SK-N-SH (cell line): Measurements from ENCODE around the gene RPL18. TPM values are rescaled to one million over a fixed set of nuclear protein-coding genes. Genes with fewer than 3 reads are reported as not detected.

Experiments
- CTCF ChIA-PET: fragments of 300-600, 350-600 bp; formaldehyde crosslinking; extraction: SDS; loops from one replicate; lab custom pipeline; 2021; lab: Yijun Ruan, JAX
- POLR2A ChIA-PET: fragments of 350-600 bp; sonication (Branson Sonifier 250); formaldehyde crosslinking; extraction: SDS; loops from one replicate; lab custom pipeline; 2020; ENCODE audit warnings: antibody characterized with exemption, inconsistent platforms; lab: Yijun Ruan, JAX
- DNase-seq: peaks from one replicate; pipeline ENCODE4 v3.0.0; 2012
- H2AFZ ChIP-seq: fragments of 200-600 bp; sonication (generic); 2 replicates; pipeline ENCODE4 v1.8.1; 2016; ENCODE audit warnings: antibody characterized with exemption, mild to moderate bottlenecking, low read depth
- H3F3A ChIP-seq: fragments of 200-600 bp; sonication (generic); replicated peaks from 2 replicates; pipeline ENCODE3; 2016; ENCODE audit warnings: antibody characterized with exemption, mild to moderate bottlenecking; ENCODE audit not compliant: insufficient read depth
- H3K27ac ChIP-seq, 2 experiments: fragments of 200-500 bp in 1 of 2; fragments of 200-600 bp in 1 of 2; sonication (Bioruptor generic) in 1 of 2; sonication (generic), shearing (Covaris generic) in 1 of 2; 2 replicates each; pipeline versions ENCODE4 v1.5.1 to v1.6.1; 2014 to 2016; ENCODE audit warnings: low read depth in 2 of 2, inconsistent platforms in 1 of 2, low read length in 1 of 2, mild to moderate bottlenecking in 1 of 2, mixed read lengths in 1 of 2
- H3K27me3 ChIP-seq: fragments of 200-600 bp; sonication (generic), shearing (Covaris generic); 2 replicates; pipeline ENCODE4 v1.6.1; 2016; ENCODE audit warnings: mixed run types; ENCODE audit not compliant: insufficient read depth
- H3K36me3 ChIP-seq, 2 experiments: fragments of 200-500 bp in 1 of 2; fragments of 200-600 bp in 1 of 2; sonication (Bioruptor generic) in 1 of 2; sonication (generic) in 1 of 2; replicated peaks in 1 of 2; 2 replicates each; pipeline versions ENCODE3 to v1.5.1; 2014 to 2016; ENCODE audit warnings: low read length in 1 of 2, mild to moderate bottlenecking in 1 of 2; ENCODE audit not compliant: insufficient read depth in 2 of 2, control insufficient read depth in 1 of 2
- H3K4me1 ChIP-seq, 2 experiments: fragments of 200-500 bp in 1 of 2; fragments of 200-600 bp in 1 of 2; sonication (Bioruptor generic) in 1 of 2; sonication (generic), shearing (Covaris generic) in 1 of 2; 2 replicates each; pipeline versions ENCODE4 v1.5.1 to v1.6.1; 2014 to 2016; ENCODE audit warnings: low read depth in 1 of 2, low read length in 1 of 2, mixed run types in 1 of 2; ENCODE audit not compliant: insufficient read depth in 2 of 2, control insufficient read depth in 1 of 2
- H3K4me2 ChIP-seq: fragments of 200-600 bp; sonication (generic), shearing (Covaris generic); 2 replicates; pipeline ENCODE4 v1.6.1; 2017; ENCODE audit warnings: mixed run types
- H3K4me3 ChIP-seq, 2 experiments: fragments of 200-500 bp in 1 of 2; fragments of 200-600 bp in 1 of 2; sonication (Bioruptor generic) in 1 of 2; sonication (generic), shearing (Covaris generic) in 1 of 2; 2 replicates each; pipeline versions ENCODE4 v1.5.1 to v1.8.1; 2014 to 2016; ENCODE audit warnings: low read depth in 2 of 2, inconsistent platforms in 1 of 2, low read length in 1 of 2, mild to moderate bottlenecking in 1 of 2, mixed read lengths in 1 of 2, moderate library complexity in 1 of 2
- H3K79me2 ChIP-seq: fragments of 200-600 bp; sonication (generic); 2 replicates; pipeline ENCODE4 v1.8.1; 2017; ENCODE audit warnings: mild to moderate bottlenecking; ENCODE audit not compliant: insufficient read depth
- H3K9ac ChIP-seq: fragments of 200-600 bp; sonication (generic); 2 replicates; pipeline ENCODE4 v1.6.1; 2017; ENCODE audit warnings: mixed run types
- H3K9me2 ChIP-seq: fragments of 200-600 bp; sonication (generic); 2 replicates; pipeline ENCODE4 v1.6.1; 2017; ENCODE audit warnings: mixed run types
- H3K9me3 ChIP-seq: fragments of 200-600 bp; sonication (generic); 2 replicates; pipeline ENCODE4 v1.6.1; 2017; ENCODE audit warnings: mixed run types, mild to moderate bottlenecking, moderate library complexity
- H4K20me1 ChIP-seq: fragments of 200-600 bp; sonication (generic); 2 replicates; pipeline ENCODE4 v1.6.1; 2017; ENCODE audit warnings: mild to moderate bottlenecking, mixed run types; ENCODE audit not compliant: insufficient read depth
- FOXJ3 ChIP-seq: sonication (generic); formaldehyde crosslinking; IDR thresholded peaks from 2 replicates; pipeline ENCODE4 v1.5.1; 2020; ENCODE audit warnings: mild to moderate bottlenecking, missing genetic modification reagents
- GATA2 ChIP-seq: sonication (generic); formaldehyde crosslinking; IDR thresholded peaks from 2 replicates; pipeline ENCODE4 v1.5.0; 2020; ENCODE audit warnings: mild to moderate bottlenecking, missing genetic modification reagents
- JUND ChIP-seq: IDR thresholded peaks from 2 replicates; pipeline ENCODE4 v1.4.0; 2012
- MEF2A ChIP-seq: IDR thresholded peaks from 2 replicates; pipeline ENCODE4 v1.4.0; 2012; ENCODE audit warnings: low read depth, borderline replicate concordance
- NFIC ChIP-seq: IDR thresholded peaks from 2 replicates; pipeline ENCODE4 v1.4.0; 2012; ENCODE audit warnings: borderline replicate concordance
- NRF1 ChIP-seq: IDR thresholded peaks from 2 replicates; pipeline ENCODE4 v1.6.1; 2012; ENCODE audit warnings: low read depth, mild to moderate bottlenecking, low read length
- POLR2AphosphoS5 ChIP-seq: IDR thresholded peaks from 2 replicates; pipeline ENCODE4 v1.6.1; 2012; ENCODE audit warnings: low read depth, low read length
- RFX5 ChIP-seq: IDR thresholded peaks from 2 replicates; pipeline ENCODE4 v1.6.1; 2012; ENCODE audit warnings: mild to moderate bottlenecking, improper control_type of control experiment, low read length
- RXRA ChIP-seq: IDR thresholded peaks from 2 replicates; pipeline ENCODE4 v1.4.0; 2012; ENCODE audit warnings: low read depth, mild to moderate bottlenecking, borderline replicate concordance
- SIN3A ChIP-seq: IDR thresholded peaks from 2 replicates; pipeline ENCODE4 v1.6.1; 2012; ENCODE audit warnings: low read depth, mild to moderate bottlenecking, low read length, moderate library complexity, borderline replicate concordance
- YY1 ChIP-seq: IDR thresholded peaks from 2 replicates; pipeline ENCODE4 v1.4.0; 2012; ENCODE audit warnings: low read depth, mild to moderate bottlenecking
- WGBS: methylation state at CpG from one replicate; pipeline ENCODE4 v1.1.6; 2017; ENCODE audit warnings: low lambda C conversion rate; 5-methylcytosine and 5-hydroxymethylcytosine counted together
- polyA plus RNA-seq, 3 experiments: library from polyadenylated mRNA; depleted of rRNA; stranded (reverse); fragments of >200 nt; gene quantifications; 2 replicates each; pipeline ENCODE4 v1.2.3, GENCODE V29; 2012
- TF ChIP-seq, protein P1 (sequence below): fragments of 200-600 bp; sonication (generic); IDR thresholded peaks from 2 replicates; pipeline ENCODE4 v1.6.1; 2017; ENCODE audit warnings: antibody characterized with exemption, mild to moderate bottlenecking, moderate library complexity
- TF ChIP-seq, protein P2 (sequence below): IDR thresholded peaks from 2 replicates; pipeline ENCODE4 v1.4.0; 2012; ENCODE audit warnings: low read depth, borderline replicate concordance
- TF ChIP-seq, protein P3 (sequence below): IDR thresholded peaks from 2 replicates; pipeline ENCODE4 v1.4.0; 2012; ENCODE audit warnings: low read depth, borderline replicate concordance

The RPL18 gene
- polyA plus RNA-seq, 1 of the 3 experiments (the other 2 are of a cell fraction) = 2,225 TPM

DNA sequence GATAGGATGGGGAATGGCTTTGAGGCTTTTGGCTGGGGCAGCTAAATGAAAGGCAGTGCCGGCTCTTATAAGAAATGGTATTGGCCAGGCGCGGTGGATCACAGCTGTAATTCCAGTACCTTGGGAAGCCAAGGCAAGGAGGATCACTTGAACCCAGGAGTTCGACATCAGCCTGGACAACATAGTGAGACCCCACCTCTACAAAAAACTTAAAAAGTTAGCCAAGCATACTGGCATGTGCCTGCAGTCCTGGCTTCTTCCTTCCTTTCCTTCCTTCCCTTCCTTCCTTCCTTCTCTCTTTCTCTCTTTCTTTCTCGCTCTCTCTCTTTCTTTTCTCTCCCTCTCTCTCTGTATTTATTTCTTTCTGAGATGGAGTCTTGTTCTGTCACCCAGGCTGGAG, 23.9 kb upstream of the RPL18 start:
- TF ChIP-seq GATA2 (CRISPR knock-in tag) = no peak
- TF ChIP-seq JUND = no peak
- TF ChIP-seq MEF2A = no peak
- no peak for TF ChIP-seq RXRA
- TF ChIP-seq, protein P1, sequence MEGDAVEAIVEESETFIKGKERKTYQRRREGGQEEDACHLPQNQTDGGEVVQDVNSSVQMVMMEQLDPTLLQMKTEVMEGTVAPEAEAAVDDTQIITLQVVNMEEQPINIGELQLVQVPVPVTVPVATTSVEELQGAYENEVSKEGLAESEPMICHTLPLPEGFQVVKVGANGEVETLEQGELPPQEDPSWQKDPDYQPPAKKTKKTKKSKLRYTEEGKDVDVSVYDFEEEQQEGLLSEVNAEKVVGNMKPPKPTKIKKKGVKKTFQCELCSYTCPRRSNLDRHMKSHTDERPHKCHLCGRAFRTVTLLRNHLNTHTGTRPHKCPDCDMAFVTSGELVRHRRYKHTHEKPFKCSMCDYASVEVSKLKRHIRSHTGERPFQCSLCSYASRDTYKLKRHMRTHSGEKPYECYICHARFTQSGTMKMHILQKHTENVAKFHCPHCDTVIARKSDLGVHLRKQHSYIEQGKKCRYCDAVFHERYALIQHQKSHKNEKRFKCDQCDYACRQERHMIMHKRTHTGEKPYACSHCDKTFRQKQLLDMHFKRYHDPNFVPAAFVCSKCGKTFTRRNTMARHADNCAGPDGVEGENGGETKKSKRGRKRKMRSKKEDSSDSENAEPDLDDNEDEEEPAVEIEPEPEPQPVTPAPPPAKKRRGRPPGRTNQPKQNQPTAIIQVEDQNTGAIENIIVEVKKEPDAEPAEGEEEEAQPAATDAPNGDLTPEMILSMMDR = no peak
- TF ChIP-seq YY1 = no peak
- no peak for TF ChIP-seq NFIC
- no peak for TF ChIP-seq SIN3A
- TF ChIP-seq FOXJ3 = no peak
- TF ChIP-seq, protein P2, sequence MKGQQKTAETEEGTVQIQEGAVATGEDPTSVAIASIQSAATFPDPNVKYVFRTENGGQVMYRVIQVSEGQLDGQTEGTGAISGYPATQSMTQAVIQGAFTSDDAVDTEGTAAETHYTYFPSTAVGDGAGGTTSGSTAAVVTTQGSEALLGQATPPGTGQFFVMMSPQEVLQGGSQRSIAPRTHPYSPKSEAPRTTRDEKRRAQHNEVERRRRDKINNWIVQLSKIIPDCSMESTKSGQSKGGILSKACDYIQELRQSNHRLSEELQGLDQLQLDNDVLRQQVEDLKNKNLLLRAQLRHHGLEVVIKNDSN = no peak
- TF ChIP-seq POLR2AphosphoS5 = no peak
- TF ChIP-seq, protein P3, sequence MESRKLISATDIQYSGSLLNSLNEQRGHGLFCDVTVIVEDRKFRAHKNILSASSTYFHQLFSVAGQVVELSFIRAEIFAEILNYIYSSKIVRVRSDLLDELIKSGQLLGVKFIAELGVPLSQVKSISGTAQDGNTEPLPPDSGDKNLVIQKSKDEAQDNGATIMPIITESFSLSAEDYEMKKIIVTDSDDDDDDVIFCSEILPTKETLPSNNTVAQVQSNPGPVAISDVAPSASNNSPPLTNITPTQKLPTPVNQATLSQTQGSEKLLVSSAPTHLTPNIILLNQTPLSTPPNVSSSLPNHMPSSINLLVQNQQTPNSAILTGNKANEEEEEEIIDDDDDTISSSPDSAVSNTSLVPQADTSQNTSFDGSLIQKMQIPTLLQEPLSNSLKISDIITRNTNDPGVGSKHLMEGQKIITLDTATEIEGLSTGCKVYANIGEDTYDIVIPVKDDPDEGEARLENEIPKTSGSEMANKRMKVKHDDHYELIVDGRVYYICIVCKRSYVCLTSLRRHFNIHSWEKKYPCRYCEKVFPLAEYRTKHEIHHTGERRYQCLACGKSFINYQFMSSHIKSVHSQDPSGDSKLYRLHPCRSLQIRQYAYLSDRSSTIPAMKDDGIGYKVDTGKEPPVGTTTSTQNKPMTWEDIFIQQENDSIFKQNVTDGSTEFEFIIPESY = no peak
- CTCF ChIA-PET = interaction anchor here (1.2 to 1.9 kb wide), 2 partner anchors 73 to 145 kb away, joined by 4 to 5 read pairs; no protein-coding TSS in a partner anchor
- H4K20me1 ChIP-seq = no peaks in the 10 kb centered on the region
- WGBS = 91% methylated on average over 5 of the region's 5 CpGs
- H3K9me2 ChIP-seq = no peaks in the 10 kb centered on the region
- DNase-seq = no peak
- no peak overlapping the region for H3K4me3 ChIP-seq
- H3F3A ChIP-seq = peaks cover 11% of the 10 kb centered on the region
- no peak overlapping the region for H3K9ac ChIP-seq
- no peak overlapping the region for H3K27ac ChIP-seq
- peaks cover 10 to 13% of the 10 kb centered on the region in 2 experiments; a peak in 2 of 4 replicates for H3K4me1 ChIP-seq
- no peaks in the 10 kb centered on the region for H3K79me2 ChIP-seq
- POLR2A ChIA-PET = interaction anchor here (0.7 kb wide), 2 partner anchors 9 to 29 kb away, joined by 3 read pairs; no protein-coding TSS in a partner anchor
- H3K27me3 ChIP-seq = no peaks in the 10 kb centered on the region
- no peak overlapping the region for H3K4me2 ChIP-seq
- no peaks in the 10 kb centered on the region for H3K9me3 ChIP-seq
- H2AFZ ChIP-seq = no peak overlapping the region
- H3K36me3 ChIP-seq = no peaks in the 10 kb centered on the region

DNA sequence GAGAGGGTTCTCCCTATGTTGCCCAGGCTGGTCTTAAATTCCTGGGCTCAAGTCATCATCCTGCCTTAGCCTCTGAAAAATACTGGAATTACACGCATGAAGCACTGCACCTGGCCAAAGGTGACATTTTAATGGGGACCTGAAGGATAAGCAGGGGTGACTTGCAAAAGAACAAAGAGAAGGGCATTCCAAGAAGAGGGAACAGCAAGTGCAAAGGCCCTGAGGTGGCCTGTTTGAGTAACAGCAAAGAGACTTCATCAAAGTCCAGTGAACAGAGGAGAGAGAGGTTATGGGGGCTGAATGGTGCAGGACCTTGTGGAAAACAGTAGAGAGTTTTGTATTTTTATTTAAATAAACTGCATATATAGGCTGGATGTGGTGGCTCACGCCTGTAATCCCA, 22.9 kb upstream of the RPL18 start:
- Histone ChIP-seq H3K9me3 (no peaks in the 10 kb centered on the region), H3K4me2 (no peak overlapping the region), H3K4me1 (peaks cover 10 to 13% of the 10 kb centered on the region in 2 experiments; a peak in 2 of 4 replicates), H3F3A (peaks cover 13% of the 10 kb centered on the region), H2AFZ (no peak overlapping the region), H3K9me2 (no peaks in the 10 kb centered on the region), H3K27me3 (no peaks in the 10 kb centered on the region), H3K9ac (no peak overlapping the region), H3K79me2 (no peaks in the 10 kb centered on the region), H3K27ac (no peak overlapping the region), H4K20me1 (no peaks in the 10 kb centered on the region), H3K4me3 (no peak overlapping the region), H3K36me3 (no peaks in the 10 kb centered on the region)
- CTCF ChIA-PET = interaction anchor here (0.8 to 1.9 kb wide), 3 partner anchors 74 to 201 kb away, joined by 4 to 5 read pairs (median 4); no protein-coding TSS in a partner anchor
- TF ChIP-seq NRF1 = no peak
- TF ChIP-seq RFX5 = no peak
- no peak for DNase-seq
- POLR2A ChIA-PET = no interaction called here
- WGBS = 89% methylated on average over 2 of the region's 2 CpGs
